ENCODE data around the gene PROCA1. TPM values are rescaled to one million over a fixed set of nuclear protein-coding genes. Genes with fewer than 3 reads are reported as not detected.

The PROCA1 gene, protein sequence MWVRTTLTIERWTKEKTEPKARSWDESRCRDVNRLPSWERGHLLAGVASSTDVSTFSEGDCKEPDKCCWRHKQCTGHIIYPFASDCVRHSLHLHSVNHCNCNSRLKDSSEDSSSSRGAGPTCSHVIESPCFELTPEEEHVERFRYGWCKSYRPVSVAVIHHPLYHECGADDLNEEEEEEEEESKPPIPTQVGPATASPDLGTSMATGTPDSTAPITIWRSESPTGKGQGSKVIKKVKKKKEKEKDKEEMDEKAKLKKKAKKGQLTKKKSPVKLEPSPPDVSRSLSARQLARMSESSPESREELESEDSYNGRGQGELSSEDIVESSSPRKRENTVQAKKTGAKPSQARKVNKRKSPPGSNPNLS
- total RNA-seq (2021) (4.6 and 7.8 TPM in 2 replicates), Bru-seq, nascent RNA (percentile 50 among the genes with signal in this experiment), BruChase-seq, experiment 1, labeled RNA remaining after a 2-hour chase (percentile 60 among the genes with signal in this experiment), BruChase-seq, experiment 2, labeled RNA remaining after a 6-hour chase (percentile 62 among the genes with signal in this experiment)
- long read RNA-seq, partial matches to known transcripts = 1 of 4 reads
- long read RNA-seq, other reads (novel, unspliced or antisense) = 3 of 4 reads

DNA sequence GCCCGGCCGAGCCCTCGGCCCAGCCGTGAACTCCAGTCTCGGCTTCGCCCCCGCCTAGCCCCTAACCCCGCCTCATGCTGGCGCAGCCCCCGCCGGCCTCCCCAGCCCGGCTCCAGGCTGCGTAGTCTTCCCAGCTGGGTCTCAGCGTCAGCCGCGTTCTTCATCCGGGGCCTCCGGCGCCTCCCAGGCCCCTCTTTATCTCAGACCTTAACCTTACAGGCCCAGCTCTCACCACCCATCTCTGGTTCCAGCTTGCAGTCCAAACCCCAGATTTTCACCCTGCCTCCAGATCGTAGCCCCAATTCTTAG is at the start of gene PROCA1:
PROCA1 (minus strand) TSS at position 166 of the 309 bp plus-strand sequence. CDS start 228 bp downstream, outside the sequence.
- H3K36me3 ChIP-seq (ENCODE audit: insufficient read depth, low read length, poor library complexity, severe bottlenecking) = peaks cover 27% of the 10 kb centered on the region
- POLR2A ChIA-PET (ENCODE audit: low non-redundant PET) = interaction anchor here (0.6 kb wide), 1 partner anchor 412 kb away, joined by 7 read pairs; no protein-coding TSS in a partner anchor
- DNase-seq (ENCODE audit: low spot score) = no peak
- no peak for TF ChIP-seq EZH2 (IDR thresholded peaks at IDR 0.05; ENCODE audit: borderline replicate concordance, low read depth, low read length, poor library complexity, severe bottlenecking)
- TF ChIP-seq, protein P1, sequence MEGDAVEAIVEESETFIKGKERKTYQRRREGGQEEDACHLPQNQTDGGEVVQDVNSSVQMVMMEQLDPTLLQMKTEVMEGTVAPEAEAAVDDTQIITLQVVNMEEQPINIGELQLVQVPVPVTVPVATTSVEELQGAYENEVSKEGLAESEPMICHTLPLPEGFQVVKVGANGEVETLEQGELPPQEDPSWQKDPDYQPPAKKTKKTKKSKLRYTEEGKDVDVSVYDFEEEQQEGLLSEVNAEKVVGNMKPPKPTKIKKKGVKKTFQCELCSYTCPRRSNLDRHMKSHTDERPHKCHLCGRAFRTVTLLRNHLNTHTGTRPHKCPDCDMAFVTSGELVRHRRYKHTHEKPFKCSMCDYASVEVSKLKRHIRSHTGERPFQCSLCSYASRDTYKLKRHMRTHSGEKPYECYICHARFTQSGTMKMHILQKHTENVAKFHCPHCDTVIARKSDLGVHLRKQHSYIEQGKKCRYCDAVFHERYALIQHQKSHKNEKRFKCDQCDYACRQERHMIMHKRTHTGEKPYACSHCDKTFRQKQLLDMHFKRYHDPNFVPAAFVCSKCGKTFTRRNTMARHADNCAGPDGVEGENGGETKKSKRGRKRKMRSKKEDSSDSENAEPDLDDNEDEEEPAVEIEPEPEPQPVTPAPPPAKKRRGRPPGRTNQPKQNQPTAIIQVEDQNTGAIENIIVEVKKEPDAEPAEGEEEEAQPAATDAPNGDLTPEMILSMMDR (conservative IDR thresholded peaks at IDR 0.05; ENCODE audit: low read depth, low read length) = no peak
- H3K4me3 ChIP-seq (ENCODE audit: low read depth, low read length, poor library complexity, severe bottlenecking) = peak within 1 kb of the TSS; percentile 56
- no TSS peak for BruUV-seq (replicated peaks)
- intact Hi-C loops (cut with micrococcal nuclease; ENCODE audit: unreplicated experiment) = loop anchor here (5.0 kb wide), 1 partner anchor 49 kb away; the partner anchor contains the start of genes SDF2 and SUPT6H
- no peaks in the 10 kb centered on the region for H3K27me3 ChIP-seq (replicated peaks; ENCODE audit: insufficient read depth, low read depth, low read length, poor library complexity)
- H3K4me1 ChIP-seq (ENCODE audit: insufficient read depth, low read length, poor library complexity, severe bottlenecking) = peaks cover 15% of the 10 kb centered on the region
- CTCF ChIA-PET = interaction anchor here (0.6 kb wide), 1 partner anchor 8 kb away, joined by 5 read pairs; the partner anchor contains the start of gene RPL23A
- no peaks in the 10 kb centered on the region for H3K9me3 ChIP-seq (ENCODE audit: low read depth, low read length, poor library complexity, severe bottlenecking)
- H3K27ac ChIP-seq (ENCODE audit: low read depth, low read length, poor library complexity, severe bottlenecking) = peak within 1 kb of the TSS; percentile 85

DNA sequence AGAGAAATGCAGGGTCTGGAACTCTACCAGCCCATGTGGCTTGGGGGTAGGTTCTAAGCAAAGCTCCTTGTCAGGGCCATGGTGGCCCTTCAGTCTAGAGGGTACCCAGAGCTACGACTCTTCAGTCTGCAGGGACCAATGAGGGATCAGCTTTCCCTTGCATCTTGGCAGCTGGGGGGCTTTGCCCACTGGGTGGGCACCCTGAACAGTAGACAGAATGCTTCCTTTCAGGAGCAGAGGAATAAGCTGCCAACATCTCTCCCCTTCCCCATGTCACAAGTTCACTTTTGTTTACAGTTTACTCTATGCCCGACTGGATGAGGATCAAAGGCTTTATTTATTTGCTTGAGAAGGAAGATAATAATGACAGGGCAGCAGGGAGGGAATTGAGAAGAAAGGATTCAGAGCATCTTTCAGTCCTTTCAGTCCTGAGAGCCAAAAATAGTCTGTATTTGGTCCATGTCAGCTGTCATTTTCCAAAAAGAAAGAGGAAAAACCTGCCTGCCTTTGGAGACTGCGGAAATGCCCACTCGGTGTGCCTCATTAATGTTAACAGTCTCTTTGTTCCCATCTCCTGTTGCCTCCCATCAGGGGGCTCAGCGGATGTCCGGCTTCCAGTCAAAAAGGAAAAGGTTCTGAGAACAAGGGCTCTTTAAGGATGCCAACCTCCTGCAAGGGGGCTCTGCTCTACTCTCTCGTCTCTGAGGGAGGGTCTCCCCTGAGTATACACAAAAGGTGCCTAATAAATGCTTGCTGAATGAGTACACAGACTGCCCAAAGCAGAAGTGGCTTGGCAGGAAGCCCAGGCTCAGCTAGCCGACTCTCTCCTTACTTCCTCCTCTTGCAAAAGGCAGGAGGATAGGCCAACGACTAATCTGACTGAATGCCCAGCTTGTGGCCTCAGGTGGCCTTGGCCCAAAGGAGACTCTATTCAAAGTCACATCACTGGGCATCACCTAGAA is 49.2 kb upstream of the PROCA1 start:
- BruUV-seq (replicated peaks) = no TSS peak
- CTCF ChIA-PET = interaction anchor here (0.7 to 2.0 kb wide), 8 partner anchors 11 to 356 kb away, joined by 3 to 13 read pairs (median 4); partner anchors contain the start of genes FLOT2 and TLCD1
- H3K36me3 ChIP-seq (ENCODE audit: insufficient read depth, low read length, poor library complexity, severe bottlenecking) = peaks cover 22% of the 10 kb centered on the region

More for the DNA sequence above, 49.2 kb upstream of the PROCA1 start:
- Histone ChIP-seq H3K4me1 (ENCODE audit: insufficient read depth, low read length, poor library complexity, severe bottlenecking) (peaks cover 35% of the 10 kb centered on the region), H3K9me3 (ENCODE audit: low read depth, low read length, poor library complexity, severe bottlenecking) (no peaks in the 10 kb centered on the region), H3K4me3 (ENCODE audit: low read depth, low read length, poor library complexity, severe bottlenecking) (no peak overlapping the region), H3K27me3 (replicated peaks; ENCODE audit: insufficient read depth, low read depth, low read length, poor library complexity) (no peaks in the 10 kb centered on the region), H3K27ac (ENCODE audit: low read depth, low read length, poor library complexity, severe bottlenecking) (peak overlapping the region; percentile 67)
- peak; percentile 99 for DNase-seq (ENCODE audit: low spot score)
- POLR2A ChIA-PET (ENCODE audit: low non-redundant PET) = interaction anchor here (0.5 to 0.7 kb wide), 3 partner anchors 34 to 723 kb away, joined by 3 read pairs; no protein-coding TSS in a partner anchor
- intact Hi-C loops (cut with micrococcal nuclease; ENCODE audit: unreplicated experiment) = loop anchor here (1.0 to 5.0 kb wide), 4 partner anchors 34 to 81 kb away; partner anchors contain the start of gene FAM222B
- TF ChIP-seq, protein P1 (conservative IDR thresholded peaks at IDR 0.05; ENCODE audit: low read depth, low read length) = no peak
- no peak for TF ChIP-seq EZH2 (IDR thresholded peaks at IDR 0.05; ENCODE audit: borderline replicate concordance, low read depth, low read length, poor library complexity, severe bottlenecking)

Measured in A673 (cell line).